Measurements from ENCODE around the gene CDK5. TPM values are rescaled to one million over a fixed set of nuclear protein-coding genes. Genes with fewer than 3 reads are reported as not detected.

The CDK5 gene
- total RNA-seq, 2 experiments from 2014 or later: 3.1 to 3.5 TPM

DNA sequence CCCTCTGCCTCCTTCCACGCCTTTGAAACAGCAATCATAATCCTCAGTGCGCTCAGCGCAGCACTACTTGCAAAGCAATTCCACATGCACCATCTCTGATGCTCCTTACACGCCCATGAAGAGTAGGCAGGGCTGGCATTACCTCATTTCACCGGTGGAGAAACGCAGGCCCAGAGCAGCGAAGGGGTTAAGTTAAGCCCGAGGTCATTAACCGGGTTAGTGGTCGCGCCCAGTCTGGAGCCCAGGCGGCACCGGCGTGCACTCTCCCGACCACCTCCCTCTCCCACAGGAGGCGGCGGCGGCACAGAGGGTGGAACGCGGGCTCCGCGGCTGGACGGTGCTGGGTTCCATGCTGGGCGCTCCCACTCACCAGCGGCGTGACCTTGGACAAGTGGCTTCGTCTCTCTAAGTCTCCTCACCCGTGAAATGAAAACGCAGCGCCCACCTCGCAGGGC, 22.4 kb upstream of the CDK5 start:
- ATAC-seq (ENCODE audit: poor library complexity): no peak
- Mint-ChIP-seq H3K27ac (peak overlapping the region; percentile 78), H3K4me3 (peak overlapping the region; percentile 92), H3K9me3 (no peaks in the 10 kb centered on the region), H3K36me3 (ENCODE audit: low read depth) (peaks cover 28% of the 10 kb centered on the region), H3K27me3 (peaks cover 1% of the 10 kb centered on the region), H3K4me1 (ENCODE audit: low read depth) (peaks cover 39% of the 10 kb centered on the region)
- Histone ChIP-seq H3K4me3 (ENCODE audit: low read length) (peak overlapping the region; percentile 98), H3K36me3 (ENCODE audit: insufficient read depth, low read length) (peaks cover 27% of the 10 kb centered on the region), H3K4me1 (ENCODE audit: insufficient read depth, low read length) (peaks cover 47% of the 10 kb centered on the region), H3K27me3 (ENCODE audit: control insufficient read depth in 1 of 2, insufficient read depth in 2 of 2, low read length in 2 of 2) (no peaks in the 10 kb centered on the region), H3K9me3 (ENCODE audit: control insufficient read depth in 1 of 2, insufficient read depth in 1 of 2, low read length in 2 of 2) (no peaks in the 10 kb centered on the region), H3K27ac (ENCODE audit: low read depth in 1 of 2, low read length in 2 of 2) (peak overlapping the region; percentile 70 to 92)
- TF ChIP-seq CTCF (IDR thresholded peaks at IDR 0.05): no peak
- intact Hi-C loops (cut with DNase I, micrococcal nuclease): loop anchor here (1.0 to 10.0 kb wide), 5 partner anchors 21 to 1368 kb away; partner anchors contain the start of genes ABCB8 (in 1 of the 2), KCNH2 (in 1 of the 2), SLC4A2 (in 1 of the 2) and ZNF862 (in 1 of the 2)
- ChIA-PET POLR2A (interaction anchor here (0.6 to 1.6 kb wide), 5 partner anchors 9 to 52 kb away, joined by 3 to 15 read pairs (median 5); partner anchors contain the start of genes ABCB8, CDK5 and SLC4A2), CTCF (no interaction called here)
- DNase-seq: no peak

GRCh38 chr7:151079199-151079910, 21.7 kb upstream of the CDK5 start:
- no peaks in the 10 kb centered on the region for H3K9me3 ChIP-seq (ENCODE audit: control insufficient read depth in 1 of 2, insufficient read depth in 1 of 2, low read length in 2 of 2)
- Mint-ChIP-seq H3K36me3 (ENCODE audit: low read depth) (peaks cover 34% of the 10 kb centered on the region), H3K4me3 (peak overlapping the region; percentile 92), H3K4me1 (ENCODE audit: low read depth) (peaks cover 33% of the 10 kb centered on the region), H3K27me3 (no peaks in the 10 kb centered on the region), H3K27ac (peak overlapping the region; percentile 78), H3K9me3 (no peaks in the 10 kb centered on the region)
- ATAC-seq (ENCODE audit: poor library complexity): no peak
- H3K36me3 ChIP-seq (ENCODE audit: insufficient read depth, low read length): peaks cover 34% of the 10 kb centered on the region
- no peak for DNase-seq
- H3K4me3 ChIP-seq (ENCODE audit: low read length): peak overlapping the region; percentile 98
- H3K4me1 ChIP-seq (ENCODE audit: insufficient read depth, low read length): peaks cover 46% of the 10 kb centered on the region
- intact Hi-C loops (cut with DNase I, micrococcal nuclease): no loop called here
- H3K27ac ChIP-seq (ENCODE audit: low read depth in 1 of 2, low read length in 2 of 2): peak overlapping the region in 1 of 2 donors; percentile 92
- TF ChIP-seq CTCF (IDR thresholded peaks at IDR 0.05): no peak
- H3K27me3 ChIP-seq (ENCODE audit: control insufficient read depth in 1 of 2, insufficient read depth in 2 of 2, low read length in 2 of 2): no peaks in the 10 kb centered on the region
- CTCF ChIA-PET: no interaction called here
- POLR2A ChIA-PET: no interaction called here

GRCh38 chr7:151078233-151079040, 20.7 kb upstream of the CDK5 start:
- peaks cover 34% of the 10 kb centered on the region for H3K36me3 Mint-ChIP-seq (ENCODE audit: low read depth)
- H3K36me3 ChIP-seq (ENCODE audit: insufficient read depth, low read length): peaks cover 41% of the 10 kb centered on the region
- H3K27ac ChIP-seq (ENCODE audit: low read depth in 1 of 2, low read length in 2 of 2): no peak overlapping the region
- H3K4me1 ChIP-seq (ENCODE audit: insufficient read depth, low read length): peaks cover 38% of the 10 kb centered on the region
- DNase-seq (no peak), ATAC-seq (ENCODE audit: poor library complexity) (no peak)
- H3K27me3 Mint-ChIP-seq: no peaks in the 10 kb centered on the region
- H3K27ac Mint-ChIP-seq: peak overlapping the region; percentile 78
- H3K4me1 Mint-ChIP-seq (ENCODE audit: low read depth): peaks cover 25% of the 10 kb centered on the region
- TF ChIP-seq CTCF (IDR thresholded peaks at IDR 0.05): no peak
- H3K9me3 Mint-ChIP-seq: no peaks in the 10 kb centered on the region
- no peaks in the 10 kb centered on the region for H3K27me3 ChIP-seq (ENCODE audit: control insufficient read depth in 1 of 2, insufficient read depth in 2 of 2, low read length in 2 of 2)
- H3K9me3 ChIP-seq (ENCODE audit: control insufficient read depth in 1 of 2, insufficient read depth in 1 of 2, low read length in 2 of 2): no peaks in the 10 kb centered on the region
- ChIA-PET POLR2A (interaction anchor here (1.4 kb wide), 1 partner anchor 20 kb away, joined by 4 read pairs; no protein-coding TSS in a partner anchor), CTCF (no interaction called here)
- H3K4me3 Mint-ChIP-seq: peak overlapping the region; percentile 92
- no peak overlapping the region for H3K4me3 ChIP-seq (ENCODE audit: low read length)
- intact Hi-C loops (cut with DNase I, micrococcal nuclease): no loop called here
